ENCODE data around the gene G3BP1.
"Not testable (repeated sequence)": the region's sequence is repeated elsewhere in the genome, so short reads cannot be mapped to it uniquely, and the experiment has no call there.

G3BP1 gene

DNA sequence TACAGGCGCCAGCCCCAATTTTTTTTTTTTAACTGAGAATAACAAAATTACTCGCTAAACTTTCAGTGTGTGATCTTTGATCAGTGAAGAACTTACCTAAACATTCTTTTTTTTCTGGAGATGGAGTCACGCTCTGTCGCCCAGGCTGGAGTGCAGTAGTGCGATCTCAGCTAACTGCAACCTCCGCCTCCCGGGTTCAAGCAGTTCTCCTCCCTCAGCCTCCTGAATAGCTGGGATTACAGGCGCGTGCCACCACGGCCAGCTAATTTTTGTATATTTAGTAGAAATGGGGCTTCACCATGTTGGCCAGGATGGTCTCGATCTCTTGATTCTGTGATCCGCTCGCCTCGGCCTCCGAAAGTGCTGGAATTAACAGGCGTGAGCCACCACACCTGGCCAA is 11.9 kb downstream of the G3BP1 start:
- H3K36me3 Mint-ChIP-seq (ENCODE audit: insufficient read depth): peaks cover 21% of the 10 kb centered on the region

DNA sequence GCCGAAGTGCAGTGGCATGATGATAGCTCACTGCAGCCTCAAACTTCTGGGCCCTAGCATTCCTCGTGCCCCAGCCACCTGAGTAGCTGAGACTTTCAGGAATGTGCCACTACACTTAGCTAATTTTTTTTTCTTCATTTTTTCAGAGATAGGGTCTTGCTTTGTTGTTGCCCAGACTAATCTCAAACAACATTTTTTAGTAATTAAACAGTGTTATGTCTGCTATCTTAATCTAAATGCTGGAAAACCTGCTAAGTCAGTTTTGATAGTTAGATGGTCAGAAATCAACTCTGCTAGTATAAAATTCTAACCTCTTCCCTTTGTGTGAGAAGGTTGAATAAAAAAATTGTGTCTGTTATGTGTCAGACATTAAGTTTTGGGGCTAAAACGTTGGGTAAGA is 12.4 kb downstream of the G3BP1 start:
- H3K27me3 Mint-ChIP-seq: no peaks in the 10 kb centered on the region
- no peaks in the 10 kb centered on the region for H3K9me3 Mint-ChIP-seq
- H3K4me3 Mint-ChIP-seq: peak overlapping the region; percentile 16
- DNase-seq (ENCODE audit: low spot score in 2 of 2) (no peak), ATAC-seq (replicated peaks; ENCODE audit: extremely low read depth, poor library complexity, severe bottlenecking) (no peak)
- H3K36me3 Mint-ChIP-seq (ENCODE audit: insufficient read depth): peaks cover 21% of the 10 kb centered on the region
- H3K27ac Mint-ChIP-seq (ENCODE audit: low read depth): peak overlapping the region; percentile 16
- H3K4me1 Mint-ChIP-seq: peaks cover 51% of the 10 kb centered on the region

More for the DNA sequence above, 11.9 kb downstream of the G3BP1 start:
- H3K27me3 Mint-ChIP-seq; DNase-seq (ENCODE audit: low spot score in 2 of 2); ATAC-seq (replicated peaks; ENCODE audit: extremely low read depth, poor library complexity, severe bottlenecking); H3K4me3 Mint-ChIP-seq; H3K9me3 Mint-ChIP-seq: not testable (repeated sequence)
- peaks cover 53% of the 10 kb centered on the region for H3K4me1 Mint-ChIP-seq
- peak overlapping the region; percentile 16 for H3K27ac Mint-ChIP-seq (ENCODE audit: low read depth)

DNA sequence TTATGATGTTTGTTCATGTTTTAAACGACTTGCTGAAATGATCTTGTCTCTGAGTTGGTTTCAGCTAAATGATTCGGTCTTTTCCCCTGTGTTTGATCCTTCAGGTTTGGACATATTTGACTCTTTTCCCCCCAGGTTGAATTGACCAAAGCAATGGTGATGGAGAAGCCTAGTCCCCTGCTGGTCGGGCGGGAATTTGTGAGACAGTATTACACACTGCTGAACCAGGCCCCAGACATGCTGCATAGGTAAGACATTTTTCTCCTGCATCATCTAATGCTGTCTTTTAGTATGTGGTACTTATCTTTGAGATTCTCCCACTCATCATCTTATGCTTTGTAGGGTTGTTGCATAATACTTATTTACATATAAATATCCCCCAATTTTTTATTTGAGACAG is 14.7 kb downstream of the G3BP1 start:
- H3K36me3 Mint-ChIP-seq (ENCODE audit: insufficient read depth): peaks cover 35% of the 10 kb centered on the region
- H3K4me3 Mint-ChIP-seq: no peak overlapping the region
- DNase-seq (ENCODE audit: low spot score in 2 of 2): no peak
- no peaks in the 10 kb centered on the region for H3K27me3 Mint-ChIP-seq
- H3K9me3 Mint-ChIP-seq: no peaks in the 10 kb centered on the region
- peak overlapping the region; percentile 52 for H3K27ac Mint-ChIP-seq (ENCODE audit: low read depth)
- H3K4me1 Mint-ChIP-seq: peaks cover 38% of the 10 kb centered on the region
- ATAC-seq (replicated peaks; ENCODE audit: extremely low read depth, poor library complexity, severe bottlenecking): no peak

DNA sequence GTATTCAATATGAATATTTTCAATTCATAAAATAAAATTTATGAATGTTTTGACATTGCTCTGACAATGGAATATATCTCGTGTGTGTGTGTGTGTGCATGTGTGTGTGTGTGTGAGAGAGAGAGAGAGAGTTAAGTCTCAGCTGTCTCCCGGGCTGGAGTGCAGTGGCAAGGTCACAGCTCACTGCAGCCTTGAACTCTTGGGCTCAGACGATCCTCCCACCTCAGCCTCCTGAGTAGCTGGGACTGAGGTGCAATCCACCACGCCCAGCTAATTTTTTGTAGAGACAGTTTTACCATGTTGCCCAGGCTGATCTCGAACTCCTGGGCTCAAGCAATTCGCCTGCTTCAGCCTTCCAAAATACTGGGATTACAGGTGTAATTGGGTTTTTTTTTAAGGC is 16.1 kb downstream of the G3BP1 start:
- no peaks in the 10 kb centered on the region for H3K27me3 Mint-ChIP-seq
- no peaks in the 10 kb centered on the region for H3K9me3 Mint-ChIP-seq
- peaks cover 48% of the 10 kb centered on the region for H3K36me3 Mint-ChIP-seq (ENCODE audit: insufficient read depth)
- no peak overlapping the region for H3K4me3 Mint-ChIP-seq
- no peak for ATAC-seq (replicated peaks; ENCODE audit: extremely low read depth, poor library complexity, severe bottlenecking)
- peaks cover 37% of the 10 kb centered on the region for H3K4me1 Mint-ChIP-seq
- no peak for DNase-seq (ENCODE audit: low spot score in 2 of 2)
- no peak overlapping the region for H3K27ac Mint-ChIP-seq (ENCODE audit: low read depth)

DNA sequence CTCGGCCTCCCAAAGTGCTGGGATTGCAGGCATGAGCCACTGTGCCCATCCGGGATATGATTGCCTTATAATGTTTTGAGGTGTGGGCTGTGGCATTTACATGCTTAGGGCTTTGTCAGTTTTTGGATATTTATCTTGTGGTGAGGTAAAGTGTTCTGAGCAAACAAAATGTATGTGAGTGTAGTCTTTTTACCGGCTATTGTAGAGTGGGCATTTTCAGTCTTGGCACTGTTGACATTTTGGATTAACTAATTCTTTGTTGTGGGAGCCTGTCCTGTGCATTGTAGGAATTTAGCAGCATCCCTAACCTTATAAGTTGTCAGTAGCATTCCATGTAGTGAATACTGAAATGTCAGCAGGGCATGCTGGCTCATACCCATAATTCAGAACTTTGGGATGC is 21.6 kb downstream of the G3BP1 start:
- no peaks in the 10 kb centered on the region for H3K9me3 Mint-ChIP-seq
- H3K27me3 Mint-ChIP-seq: no peaks in the 10 kb centered on the region
- no peak for ATAC-seq (replicated peaks; ENCODE audit: extremely low read depth, poor library complexity, severe bottlenecking)
- no peak for DNase-seq (ENCODE audit: low spot score in 2 of 2)
- H3K4me3 Mint-ChIP-seq: no peak overlapping the region
- H3K4me1 Mint-ChIP-seq: peaks cover 35% of the 10 kb centered on the region
- H3K27ac Mint-ChIP-seq (ENCODE audit: low read depth): no peak overlapping the region
- H3K36me3 Mint-ChIP-seq (ENCODE audit: insufficient read depth): peaks cover 79% of the 10 kb centered on the region

- ATAC-seq (replicated peaks; ENCODE audit: extremely low read depth, poor library complexity, severe bottlenecking) (no peak), DNase-seq (ENCODE audit: low spot score in 2 of 2) (no peak)
- Mint-ChIP-seq H3K27ac (ENCODE audit: low read depth) (no peak overlapping the region), H3K27me3 (no peaks in the 10 kb centered on the region), H3K4me1 (peaks cover 36% of the 10 kb centered on the region), H3K4me3 (no peak overlapping the region), H3K9me3 (no peaks in the 10 kb centered on the region), H3K36me3 (ENCODE audit: insufficient read depth) (peaks cover 84% of the 10 kb centered on the region)
These were observed 23.7 kb downstream of the G3BP1 start for GRCh38 chr5:151795426-151795825.

DNA sequence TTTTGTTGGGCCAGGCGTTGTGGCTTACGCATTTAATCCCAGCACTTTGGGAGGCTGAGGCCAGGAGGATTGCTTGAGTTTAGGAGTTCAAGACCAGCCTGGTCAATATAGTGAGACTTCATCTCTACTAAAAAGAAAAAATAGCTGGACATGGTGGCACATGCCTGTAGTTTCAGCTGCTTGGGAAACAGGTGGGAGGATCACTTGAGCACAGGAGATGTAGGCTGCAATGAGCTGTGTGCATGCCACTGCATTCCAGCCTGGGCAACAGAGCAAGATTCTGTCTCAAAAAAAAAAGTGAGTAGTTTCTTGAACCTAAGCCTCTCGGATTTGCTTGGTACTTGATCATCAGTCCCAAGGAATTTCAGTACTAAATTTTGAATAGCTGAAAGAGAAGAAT is 26.9 kb downstream of the G3BP1 start:
- H3K4me3 Mint-ChIP-seq: no peak overlapping the region
- ATAC-seq (replicated peaks; ENCODE audit: extremely low read depth, poor library complexity, severe bottlenecking): no peak
- DNase-seq (ENCODE audit: low spot score in 2 of 2): no peak
- peaks cover 79% of the 10 kb centered on the region for H3K36me3 Mint-ChIP-seq (ENCODE audit: insufficient read depth)
- H3K27ac Mint-ChIP-seq (ENCODE audit: low read depth): no peak overlapping the region
- peaks cover 26% of the 10 kb centered on the region for H3K4me1 Mint-ChIP-seq
- H3K9me3 Mint-ChIP-seq: no peaks in the 10 kb centered on the region
- H3K27me3 Mint-ChIP-seq: no peaks in the 10 kb centered on the region

- peaks cover 79% of the 10 kb centered on the region for H3K36me3 Mint-ChIP-seq (ENCODE audit: insufficient read depth)
- H3K27ac Mint-ChIP-seq (ENCODE audit: low read depth): peak overlapping the region; percentile 32
- H3K4me3 Mint-ChIP-seq: no peak overlapping the region
- DNase-seq (ENCODE audit: low spot score in 2 of 2) (no peak), ATAC-seq (replicated peaks; ENCODE audit: extremely low read depth, poor library complexity, severe bottlenecking) (no peak)
- H3K9me3 Mint-ChIP-seq: no peaks in the 10 kb centered on the region
- H3K4me1 Mint-ChIP-seq: peaks cover 22% of the 10 kb centered on the region
- H3K27me3 Mint-ChIP-seq: no peaks in the 10 kb centered on the region
These were observed 27.7 kb downstream of the G3BP1 start for GRCh38 chr5:151799407-151799806.

- H3K4me1 Mint-ChIP-seq: peaks cover 18% of the 10 kb centered on the region
- H3K4me3 Mint-ChIP-seq: no peak overlapping the region
- H3K36me3 Mint-ChIP-seq (ENCODE audit: insufficient read depth): peaks cover 77% of the 10 kb centered on the region
- ATAC-seq (replicated peaks; ENCODE audit: extremely low read depth, poor library complexity, severe bottlenecking) (no peak), DNase-seq (ENCODE audit: low spot score in 2 of 2) (no peak)
- no peaks in the 10 kb centered on the region for H3K27me3 Mint-ChIP-seq
- no peaks in the 10 kb centered on the region for H3K9me3 Mint-ChIP-seq
- peak overlapping the region; percentile 32 for H3K27ac Mint-ChIP-seq (ENCODE audit: low read depth)
These were observed 28.8 kb downstream of the G3BP1 start for GRCh38 chr5:151800532-151800931.

DNA sequence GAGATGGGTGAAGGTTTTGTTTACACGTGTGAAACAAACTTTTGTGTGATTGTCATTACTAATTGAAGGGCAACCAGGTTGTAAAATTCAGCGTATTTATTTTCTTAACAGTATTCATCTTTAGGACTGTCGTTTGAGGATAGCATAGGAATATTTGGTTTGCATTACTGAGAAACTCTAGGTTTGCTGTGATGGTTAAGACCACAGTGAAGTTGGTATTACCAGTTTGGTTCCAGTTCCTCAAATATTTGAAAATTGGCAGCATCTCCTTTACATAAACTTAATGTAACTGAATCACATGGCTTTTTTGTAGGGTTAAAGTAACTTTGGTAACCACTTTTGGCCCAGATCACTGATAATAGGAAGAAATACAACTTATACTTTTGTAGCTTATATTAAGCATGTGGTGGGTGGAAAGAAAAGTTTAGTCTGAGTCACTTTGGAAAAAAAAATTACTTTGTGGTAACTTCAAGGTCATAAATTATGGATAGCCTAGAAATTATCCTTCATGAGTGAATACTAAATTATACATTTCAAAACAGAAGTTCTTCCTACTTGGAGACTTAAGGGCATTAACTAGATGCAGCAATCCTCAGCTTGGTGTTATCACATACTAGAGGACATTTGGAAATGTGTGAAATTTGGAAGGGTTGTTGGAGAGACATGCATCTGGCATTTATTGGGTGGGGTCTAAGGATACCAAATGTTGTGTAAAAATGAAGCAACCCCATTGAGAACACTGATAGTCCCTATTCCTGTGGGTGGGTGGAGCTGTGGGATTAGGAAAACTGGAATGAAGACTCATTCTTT is 33.9 kb downstream of the G3BP1 start:
- no peak for DNase-seq (ENCODE audit: low spot score in 2 of 2)
- no peak for ATAC-seq (replicated peaks; ENCODE audit: extremely low read depth, poor library complexity, severe bottlenecking)
- H3K9me3 Mint-ChIP-seq: no peaks in the 10 kb centered on the region
- H3K36me3 Mint-ChIP-seq (ENCODE audit: insufficient read depth): peaks cover 60% of the 10 kb centered on the region
- H3K27me3 Mint-ChIP-seq: no peaks in the 10 kb centered on the region
- H3K27ac Mint-ChIP-seq (ENCODE audit: low read depth): no peak overlapping the region
- H3K4me1 Mint-ChIP-seq: no peaks in the 10 kb centered on the region
- H3K4me3 Mint-ChIP-seq: no peak overlapping the region

GRCh38 chr5:151808451-151809169 is 36.9 kb downstream of the G3BP1 start:
- no peak overlapping the region for H3K27ac Mint-ChIP-seq (ENCODE audit: low read depth)
- no peaks in the 10 kb centered on the region for H3K27me3 Mint-ChIP-seq
- no peak overlapping the region for H3K4me3 Mint-ChIP-seq
- H3K9me3 Mint-ChIP-seq: no peaks in the 10 kb centered on the region
- no peaks in the 10 kb centered on the region for H3K4me1 Mint-ChIP-seq
- no peak for ATAC-seq (replicated peaks; ENCODE audit: extremely low read depth, poor library complexity, severe bottlenecking)
- H3K36me3 Mint-ChIP-seq (ENCODE audit: insufficient read depth): peaks cover 50% of the 10 kb centered on the region
- no peak for DNase-seq (ENCODE audit: low spot score in 2 of 2)

GRCh38 chr5:151810449-151810848 is 38.7 kb downstream of the G3BP1 start:
- ATAC-seq (replicated peaks; ENCODE audit: extremely low read depth, poor library complexity, severe bottlenecking) (no peak), DNase-seq (ENCODE audit: low spot score in 2 of 2) (no peak)
- H3K9me3 Mint-ChIP-seq: no peaks in the 10 kb centered on the region
- H3K4me1 Mint-ChIP-seq: no peaks in the 10 kb centered on the region
- peaks cover 35% of the 10 kb centered on the region for H3K36me3 Mint-ChIP-seq (ENCODE audit: insufficient read depth)
- H3K27ac Mint-ChIP-seq (ENCODE audit: low read depth): no peak overlapping the region
- H3K4me3 Mint-ChIP-seq: no peak overlapping the region
- H3K27me3 Mint-ChIP-seq: no peaks in the 10 kb centered on the region

DNA sequence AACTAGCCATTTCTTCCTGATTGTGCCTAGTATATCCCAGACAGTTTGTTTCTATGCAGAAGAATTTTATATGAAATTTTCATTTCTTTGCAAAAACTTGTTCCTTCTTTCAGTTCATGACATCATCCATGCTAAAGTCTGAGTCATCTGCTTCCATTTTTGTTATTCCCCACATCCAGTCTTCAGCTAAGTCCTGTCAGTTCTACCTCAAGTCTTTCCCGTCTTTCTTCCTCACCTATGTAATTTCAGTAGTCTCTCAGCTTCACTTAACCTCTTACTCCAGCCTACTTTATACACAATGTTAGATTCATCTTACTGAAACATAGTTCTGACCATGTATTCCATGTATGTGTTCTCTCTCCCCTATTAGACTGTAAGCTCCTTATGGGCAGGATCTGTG is 39.1 kb downstream of the G3BP1 start:
- no peak for DNase-seq (ENCODE audit: low spot score in 2 of 2)
- Mint-ChIP-seq H3K4me3 (no peak overlapping the region), H3K27me3 (no peaks in the 10 kb centered on the region), H3K27ac (ENCODE audit: low read depth) (no peak overlapping the region), H3K9me3 (no peaks in the 10 kb centered on the region), H3K4me1 (no peaks in the 10 kb centered on the region), H3K36me3 (ENCODE audit: insufficient read depth) (peaks cover 31% of the 10 kb centered on the region)
- ATAC-seq (replicated peaks; ENCODE audit: extremely low read depth, poor library complexity, severe bottlenecking): no peak

Measured in central memory CD8-positive, alpha-beta T cell (primary cell).